Hematopoietic multipotent progenitor cell treated with erythropoietin and hydrocortisone succinate and interleukin-3 and kit ligand, for 15 days (in vitro differentiated cells): ENCODE data around the gene PRKCE.
"Not testable (repeated sequence)": the region's sequence is repeated elsewhere in the genome, so short reads cannot be mapped to it uniquely, and the experiment has no call there.

Experiments used
- DNase-seq: peaks from one replicate; pipeline ENCODE4 v3.0.0-alpha.2; 2015; ENCODE audit warnings: low spot score

Gene PRKCE

DNA sequence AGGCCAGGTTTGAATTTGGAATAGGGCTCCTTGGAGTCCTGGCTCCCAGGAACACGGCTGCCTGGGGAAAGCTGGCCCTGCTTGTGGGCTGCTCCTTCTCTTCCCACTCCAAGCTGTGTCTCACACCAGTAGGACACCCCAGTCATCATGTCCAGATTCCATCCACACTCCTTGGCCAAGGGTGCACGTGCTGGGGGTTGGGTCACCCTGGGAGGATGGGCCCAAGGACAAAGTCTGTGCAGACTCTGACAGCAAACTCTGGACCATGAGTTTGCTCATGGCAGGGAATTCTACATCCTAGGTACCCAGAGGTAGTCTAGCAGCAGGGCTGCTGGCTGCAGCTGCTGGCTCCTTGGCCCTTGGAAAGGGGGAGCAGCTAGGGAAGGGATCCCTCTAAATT lies 543.4 kb downstream of the PRKCE start:
- no peak for DNase-seq

DNA sequence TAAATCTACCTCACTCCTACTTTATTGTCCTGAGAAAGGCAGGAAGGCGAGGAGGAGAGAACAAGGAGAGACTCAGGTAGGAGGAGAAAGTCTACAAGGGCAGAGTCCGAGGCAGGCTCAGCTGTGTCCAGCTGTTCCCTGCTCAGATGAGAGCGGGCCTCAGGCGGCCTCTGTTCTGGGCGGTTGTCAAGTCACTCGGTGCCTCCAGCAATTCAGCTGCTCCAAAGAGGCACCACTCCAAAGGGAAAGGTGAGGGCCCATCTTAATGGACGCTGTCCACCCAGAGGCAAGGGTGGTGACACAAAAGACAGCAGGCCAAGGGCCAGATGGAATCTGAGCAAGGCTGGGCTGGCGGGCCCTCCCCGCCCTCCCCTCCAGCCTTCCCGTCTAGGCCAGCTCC lies 544.3 kb downstream of the PRKCE start:
- DNase-seq: no peak

DNA sequence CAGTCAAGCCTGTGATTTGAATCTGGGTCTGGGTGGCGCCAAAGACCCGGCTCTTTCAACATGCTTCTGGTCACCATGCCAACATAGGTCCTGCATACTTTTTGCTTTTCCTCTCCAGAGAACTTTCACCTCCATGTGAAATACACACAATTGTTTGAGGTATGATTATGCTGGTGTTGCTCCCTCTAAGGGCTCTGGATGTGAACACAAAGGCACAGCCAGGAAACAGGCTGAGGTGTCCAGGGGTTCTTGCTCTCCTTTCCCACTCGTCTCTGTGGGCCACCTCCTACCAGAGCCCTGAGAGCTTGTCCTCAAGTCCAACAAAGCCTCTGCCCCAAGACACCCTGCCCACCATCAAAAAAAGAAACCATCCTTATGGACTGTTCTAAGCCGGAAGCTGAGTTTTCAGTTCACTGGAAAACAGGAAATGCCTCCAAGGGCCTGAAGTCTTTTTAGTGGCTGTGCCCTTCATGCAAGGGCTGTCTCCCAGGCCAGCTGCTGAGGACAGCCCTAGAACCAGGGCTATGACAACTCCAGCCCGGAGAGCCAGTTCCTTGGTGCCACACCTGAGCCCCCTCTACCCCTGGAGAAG lies 545.5 kb downstream of the PRKCE start:
- DNase-seq: no peak

DNA sequence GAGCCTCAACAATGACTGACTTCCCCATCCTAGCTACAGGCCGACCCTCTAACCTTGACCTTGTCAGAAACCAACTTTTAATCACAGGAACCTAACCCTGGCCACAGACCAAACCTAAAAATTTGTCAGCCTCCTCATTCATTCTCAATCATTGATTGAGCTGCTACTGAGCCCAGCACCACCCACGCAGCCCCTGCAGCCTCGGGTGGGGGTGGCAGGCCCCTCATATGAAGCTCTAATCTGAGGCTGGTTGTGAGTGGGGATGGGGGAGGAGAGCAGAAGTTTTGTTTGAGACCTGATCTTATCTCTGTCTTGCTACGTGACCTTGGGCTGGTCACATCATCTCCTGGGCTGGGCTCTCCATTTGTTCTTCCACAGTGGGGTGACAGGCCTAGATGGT lies 546.2 kb downstream of the PRKCE start:
- DNase-seq: no peak

DNA sequence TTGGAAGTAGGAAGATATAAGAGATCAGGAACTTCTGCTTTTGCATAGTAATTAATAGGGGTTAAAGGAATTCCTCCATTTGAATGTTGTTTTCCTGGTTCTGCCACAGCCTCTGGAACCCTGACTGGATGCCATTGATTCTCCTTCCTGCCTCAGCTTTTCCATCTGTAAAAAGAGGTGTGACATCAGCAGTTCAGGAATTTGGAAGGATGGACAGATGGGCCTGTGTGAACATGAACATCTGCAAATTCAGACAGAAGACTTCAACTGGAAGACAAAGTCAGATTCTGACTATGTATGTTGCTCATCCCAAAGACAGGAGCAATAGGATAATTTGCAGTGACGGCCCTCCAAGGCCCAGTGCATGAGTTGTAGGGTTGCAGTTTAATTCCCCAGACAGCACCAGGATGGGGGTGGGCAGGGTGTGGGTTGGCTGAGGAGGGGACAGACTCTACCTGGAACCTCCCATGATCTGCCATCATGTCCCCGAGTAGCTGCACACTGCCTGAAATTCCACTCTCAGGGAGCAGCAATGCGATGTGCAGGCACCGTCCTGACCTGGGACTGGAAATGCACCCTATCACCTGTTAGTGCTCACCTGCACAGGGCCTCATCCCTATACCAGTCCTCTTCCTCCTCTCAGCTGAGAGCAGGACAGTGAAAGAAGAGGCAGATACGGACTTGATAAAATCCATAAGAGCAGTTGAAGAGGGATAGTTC lies 546.8 kb downstream of the PRKCE start:
- DNase-seq: no peak

DNA sequence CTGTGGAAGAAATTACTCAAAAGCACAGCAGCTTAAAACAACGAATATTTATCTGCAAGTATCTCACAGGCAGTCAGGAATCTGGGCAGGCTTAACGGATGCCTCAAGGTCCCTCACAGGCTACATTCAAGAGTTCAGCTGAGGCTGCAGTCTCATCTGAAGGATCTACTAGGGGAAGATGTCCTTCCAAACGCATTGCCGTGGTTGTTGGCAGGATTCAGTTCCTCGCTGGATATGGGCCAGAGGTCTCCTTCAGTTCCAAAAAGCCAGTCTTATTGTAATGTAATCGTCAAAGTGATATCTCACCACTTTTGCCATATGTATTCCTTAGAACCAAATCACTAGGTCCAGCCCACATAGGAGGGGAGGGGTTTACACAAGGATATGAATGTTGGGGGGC lies 547.5 kb downstream of the PRKCE start:
- no peak for DNase-seq

DNA sequence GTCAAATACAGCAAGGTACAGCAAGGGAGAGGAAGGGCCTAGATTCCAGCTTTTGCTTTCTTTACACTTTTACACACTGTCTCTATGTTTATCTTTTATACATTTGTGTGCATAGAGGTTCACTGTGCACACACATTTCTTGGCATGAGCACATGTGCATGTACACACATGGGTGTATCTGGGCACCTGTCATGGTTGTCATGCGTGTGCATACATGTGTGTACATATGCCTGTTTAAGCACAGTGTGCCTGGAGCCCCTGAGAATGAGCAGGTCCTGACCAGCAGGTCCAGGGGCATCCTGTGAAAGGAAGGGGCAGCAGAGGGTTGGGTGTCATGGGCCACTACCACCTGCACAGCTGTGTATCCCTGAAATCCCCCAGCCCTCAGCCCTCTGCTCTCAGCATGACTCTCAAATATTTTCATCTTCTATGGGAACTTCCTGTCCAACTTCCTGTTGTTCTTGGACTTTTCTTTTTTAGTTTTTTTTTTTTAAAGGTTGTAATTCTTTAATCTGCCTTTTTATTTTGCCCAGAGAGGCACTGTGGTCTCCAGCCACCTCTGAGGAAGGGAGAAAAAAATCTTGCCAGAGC lies 548.7 kb downstream of the PRKCE start:
- no peak for DNase-seq

DNA sequence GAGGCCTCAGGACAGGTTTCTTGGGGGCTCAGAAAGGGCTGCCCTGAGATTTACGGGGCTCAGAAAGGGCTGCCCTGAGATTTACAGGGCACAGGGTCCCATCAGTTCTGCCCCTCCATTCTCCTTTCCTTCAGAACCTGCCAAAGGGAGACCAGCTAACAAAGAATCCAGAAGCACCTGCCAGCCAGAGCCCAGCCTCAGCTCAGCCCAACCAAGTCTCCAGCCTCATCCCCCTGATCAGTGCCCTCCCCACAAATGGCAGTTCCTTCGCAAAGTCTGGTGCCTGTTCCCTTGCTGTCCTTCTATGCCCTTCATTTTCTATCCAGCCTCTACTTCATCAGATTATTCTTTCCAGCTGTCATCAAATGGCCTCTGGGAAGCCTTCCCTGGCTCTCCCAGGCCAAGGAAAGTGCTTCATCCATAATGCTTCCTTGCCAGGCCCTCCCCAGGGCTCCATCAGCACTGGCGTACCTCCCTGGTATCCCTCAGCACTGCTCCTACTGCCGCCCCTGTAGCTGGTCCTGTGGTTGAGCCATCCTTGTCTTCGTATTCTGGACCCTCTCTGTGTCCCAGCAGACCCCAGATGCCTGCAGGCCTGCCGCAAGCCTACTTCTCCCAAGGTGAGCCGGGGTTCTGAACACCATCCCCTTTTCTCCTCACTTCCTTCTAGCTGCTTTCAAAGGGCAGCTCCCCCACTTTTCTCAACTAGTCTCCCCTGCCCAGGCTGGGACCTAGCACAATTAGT lies 549.6 kb downstream of the PRKCE start:
- no peak for DNase-seq

DNA sequence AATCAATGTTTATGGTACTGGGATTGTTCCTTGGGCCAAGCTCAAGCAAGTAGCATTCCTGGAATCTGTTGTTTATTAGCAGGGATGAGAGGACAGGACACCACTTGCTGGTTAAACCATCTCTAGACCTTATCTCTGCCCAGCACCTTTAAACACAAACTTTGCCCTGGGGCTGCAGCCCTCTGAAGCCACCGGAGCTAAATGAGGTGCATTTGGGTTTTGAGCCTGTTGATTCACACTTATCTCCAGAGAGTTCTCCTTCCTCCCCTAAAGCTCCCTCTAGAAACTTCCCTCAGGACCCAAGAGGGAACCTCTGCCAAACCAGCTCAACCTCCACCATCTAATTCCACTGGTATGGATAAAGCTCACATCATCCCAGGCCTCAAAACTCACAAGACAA lies 551.0 kb downstream of the PRKCE start:
- DNase-seq: no peak

DNA sequence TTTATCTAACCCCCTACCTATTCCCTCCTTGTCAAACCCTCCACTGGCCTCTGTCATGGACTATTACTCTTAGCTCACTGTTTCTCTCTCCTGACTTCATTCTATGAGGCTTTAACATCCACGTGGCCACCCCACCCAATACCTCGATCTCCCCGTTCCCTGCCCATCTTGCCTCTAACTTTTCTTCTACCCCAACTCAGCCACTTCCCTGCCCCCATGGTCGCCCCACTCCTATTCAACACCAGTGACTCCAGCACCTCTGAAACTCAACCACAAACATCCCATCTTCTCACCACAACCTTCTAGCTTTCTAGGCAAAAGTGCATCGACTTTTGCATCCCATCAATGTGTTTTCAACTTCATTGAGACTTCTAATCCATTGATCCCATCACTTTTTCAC lies 551.5 kb downstream of the PRKCE start:
- no peak for DNase-seq

DNA sequence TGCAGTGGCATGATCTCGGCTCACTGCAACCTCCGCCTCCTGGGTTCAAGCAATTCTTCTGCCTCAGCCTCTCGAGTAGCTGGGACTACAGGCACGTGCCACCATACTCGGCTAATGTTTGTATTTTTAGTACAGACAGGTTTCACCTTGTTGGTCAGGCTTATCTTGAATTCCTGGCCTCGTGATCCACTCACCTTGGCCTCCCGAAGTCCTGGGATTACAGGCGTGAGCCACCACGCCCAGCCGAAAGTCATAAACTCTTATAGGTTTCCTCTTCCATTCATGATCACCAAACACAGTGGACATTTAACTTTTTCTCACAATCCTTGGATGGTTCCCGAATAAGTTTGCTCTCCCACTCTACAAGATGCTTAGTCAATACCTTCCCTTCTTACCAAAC lies 552.2 kb downstream of the PRKCE start:
- DNase-seq: not testable (repeated sequence)

DNA sequence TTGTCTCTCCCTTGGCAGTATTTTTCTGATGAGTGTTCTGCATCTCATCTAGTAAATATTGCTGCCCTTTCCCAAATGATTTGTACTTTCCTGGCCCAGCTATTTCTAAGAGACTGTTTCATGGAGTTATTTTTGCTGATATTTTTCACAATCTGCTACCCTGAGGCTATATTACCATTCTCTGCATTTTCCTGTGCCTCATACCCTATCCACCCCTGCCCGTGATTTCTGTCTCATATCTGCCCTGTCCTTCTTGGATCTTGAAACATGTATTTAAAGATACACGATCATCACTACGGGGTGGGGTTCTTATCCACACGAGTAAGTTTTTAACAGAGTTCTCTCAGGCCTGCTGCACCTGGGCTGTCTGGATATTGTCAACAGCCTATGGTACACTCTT lies 556.1 kb downstream of the PRKCE start:
- no peak for DNase-seq

DNA sequence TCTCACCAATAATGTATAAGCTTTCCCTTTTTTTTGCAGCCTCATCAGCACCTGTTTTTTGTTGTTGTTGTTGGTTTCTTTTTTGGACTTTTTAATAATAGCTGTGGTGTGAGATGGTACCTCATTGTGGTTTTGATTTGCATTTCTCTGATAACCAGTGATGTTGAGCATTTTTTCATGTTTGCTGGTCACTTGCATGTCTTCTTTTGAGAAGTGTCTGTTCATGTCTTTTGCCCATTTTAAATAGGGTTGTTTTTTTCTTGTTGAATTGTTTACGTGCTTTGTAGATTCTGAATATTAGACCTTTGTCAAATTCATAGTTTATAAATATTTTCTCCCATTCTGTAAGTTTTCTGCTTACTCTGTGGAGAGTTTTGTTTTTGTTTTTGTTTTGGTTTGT lies 557.3 kb downstream of the PRKCE start:
- DNase-seq: no peak

DNA sequence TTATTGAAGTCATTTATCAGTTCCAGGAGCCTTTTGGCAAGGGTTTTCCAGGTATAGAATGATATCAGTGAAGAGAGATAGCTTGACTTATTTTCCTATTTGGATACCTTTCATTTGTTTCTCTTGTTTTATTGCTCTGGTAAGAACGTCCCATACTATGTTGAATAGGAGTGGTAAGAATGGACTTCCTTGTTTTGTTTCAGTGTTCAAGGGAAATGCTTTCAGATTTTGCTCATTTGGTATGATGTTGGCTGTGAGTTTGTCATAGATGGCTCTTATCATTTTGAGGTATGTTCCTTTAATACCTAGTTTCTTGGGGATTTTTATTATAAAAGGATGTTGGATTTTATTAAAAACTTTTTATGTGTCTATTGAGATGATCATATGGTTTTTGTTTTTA lies 558.6 kb downstream of the PRKCE start:
- no peak for DNase-seq

DNA sequence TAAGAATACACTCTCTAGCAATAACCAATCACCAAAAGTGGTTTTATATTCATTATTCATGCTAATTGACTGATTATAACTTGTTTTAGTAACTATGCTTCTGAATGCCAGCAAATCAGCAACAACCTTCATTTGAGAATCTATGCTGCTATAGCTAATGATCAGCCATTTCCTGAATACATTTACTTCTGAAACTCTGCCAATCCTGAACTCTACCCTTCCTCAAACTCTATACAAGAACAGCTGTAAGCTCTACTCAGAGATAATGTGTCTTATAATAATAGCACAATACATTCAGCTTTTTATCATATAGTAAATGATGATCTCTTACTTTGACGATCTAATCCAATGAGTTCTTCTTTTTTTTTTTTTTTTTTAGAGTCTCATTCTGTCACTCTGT lies 560.0 kb downstream of the PRKCE start:
- no peak for DNase-seq

DNA sequence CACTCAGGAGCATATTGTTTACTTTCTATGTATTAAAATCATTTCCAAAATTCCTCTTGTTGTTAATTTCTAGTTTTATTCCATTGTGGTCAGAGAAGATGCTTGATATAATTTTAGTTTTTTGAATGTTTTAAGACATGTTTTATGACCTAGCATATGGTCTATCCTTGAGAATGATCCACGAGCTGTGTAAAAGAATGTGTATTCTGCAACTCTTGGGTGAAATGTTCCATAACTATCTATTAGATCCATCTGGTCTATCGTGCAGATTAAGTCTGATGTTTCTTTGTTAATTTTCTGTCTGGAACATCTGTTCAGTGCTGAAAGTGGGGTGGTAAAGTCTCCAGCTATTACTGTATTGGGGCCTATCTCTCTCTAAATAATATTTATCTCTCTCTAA lies 562.4 kb downstream of the PRKCE start:
- DNase-seq: no peak

DNA sequence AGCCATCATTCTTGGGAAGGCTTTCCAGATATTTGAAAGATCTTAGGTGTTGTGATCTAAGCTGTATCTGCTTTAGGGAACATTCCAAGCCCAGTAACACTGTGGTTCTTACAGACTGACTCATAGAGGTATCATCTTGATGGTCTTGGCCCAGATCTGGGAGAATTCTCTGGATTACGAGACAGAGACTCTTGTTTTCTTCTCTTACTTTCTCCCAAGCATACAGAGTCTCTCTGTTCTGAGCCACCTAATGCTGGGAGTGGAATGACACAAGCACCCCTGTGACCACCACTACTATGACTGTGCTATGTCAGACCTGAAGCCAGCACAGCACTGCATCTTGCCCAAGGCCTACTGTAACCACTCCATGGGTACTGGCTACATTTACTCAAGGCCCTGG lies 564.7 kb downstream of the PRKCE start:
- DNase-seq: no peak

DNA sequence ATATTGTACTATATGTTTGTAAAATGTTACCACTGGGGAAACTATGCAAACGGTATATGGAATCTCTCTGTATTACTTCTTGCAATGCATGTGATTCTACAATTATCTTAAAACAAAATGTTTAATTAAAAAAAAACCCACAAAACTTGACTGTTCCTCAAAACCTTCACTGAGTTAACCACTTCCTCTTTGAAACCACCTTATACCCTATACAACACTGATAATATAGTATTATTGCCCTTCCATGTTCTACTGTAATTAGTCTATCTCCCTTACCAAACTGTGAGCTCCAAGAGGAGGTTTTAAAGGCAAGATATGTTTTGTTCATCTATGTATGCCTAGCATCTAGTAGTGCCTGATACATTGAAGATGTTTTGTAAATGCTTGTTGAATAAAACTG lies 572.0 kb downstream of the PRKCE start:
- not testable (repeated sequence) for DNase-seq

DNA sequence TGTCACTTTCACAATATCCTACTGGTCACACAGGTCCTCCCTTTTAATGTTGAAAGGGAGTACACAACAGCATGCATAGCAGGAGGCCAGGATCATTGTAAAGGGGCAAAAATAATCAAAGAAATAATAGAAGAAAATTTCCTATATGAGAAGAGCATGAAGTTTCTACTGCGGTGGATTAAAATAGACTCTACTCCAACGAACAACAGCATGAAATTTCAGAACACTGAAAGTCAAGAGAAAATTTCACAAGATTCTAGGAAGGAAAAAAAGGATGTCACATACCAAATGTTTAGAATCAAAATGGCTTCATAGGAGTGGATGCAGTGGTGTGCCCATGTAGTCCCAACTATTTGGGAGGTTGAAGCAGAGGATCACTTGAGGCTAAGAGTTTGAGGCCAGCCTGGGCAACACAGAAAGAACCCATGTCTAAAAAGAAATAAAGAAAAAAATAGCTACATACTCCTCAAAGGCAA lies 573.7 kb downstream of the PRKCE start:
- no peak for DNase-seq

DNA sequence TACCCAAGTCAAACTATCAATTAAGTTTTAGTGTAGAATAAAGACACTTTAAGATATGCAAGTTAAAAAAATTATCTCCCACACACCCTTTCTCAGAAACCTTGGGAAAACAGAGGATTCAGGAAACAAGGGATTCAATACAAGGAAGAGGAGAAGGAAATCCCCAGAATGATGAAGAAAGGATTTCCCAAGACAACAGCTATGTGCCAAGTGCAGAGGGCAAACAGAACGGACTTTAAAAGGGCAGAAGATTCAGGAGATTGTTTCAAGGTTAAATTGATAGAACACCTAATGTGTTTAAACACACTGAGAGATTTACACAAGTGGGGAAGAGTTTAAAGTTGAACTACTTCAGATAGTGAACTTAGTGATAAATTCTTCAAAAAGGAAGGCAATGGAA lies 574.3 kb downstream of the PRKCE start:
- no peak for DNase-seq

DNA sequence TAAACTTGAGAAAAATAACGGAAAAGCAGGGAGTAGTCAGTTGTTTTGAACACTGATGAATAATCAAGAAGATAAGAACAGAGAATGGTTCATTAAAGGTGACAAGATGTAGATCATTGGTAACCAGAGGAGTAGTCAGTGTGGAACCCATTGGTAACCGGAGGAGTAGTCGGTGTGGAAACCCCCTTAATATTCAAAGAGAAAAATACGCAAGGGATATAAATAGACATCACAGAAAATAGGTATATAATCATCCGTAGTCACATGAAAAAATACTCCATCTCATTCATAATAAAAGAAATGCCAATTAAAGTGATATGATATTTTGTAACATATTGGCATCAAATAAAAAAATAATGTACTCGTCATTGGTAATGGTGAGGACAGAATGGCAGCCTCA lies 575.1 kb downstream of the PRKCE start:
- no peak for DNase-seq

DNA sequence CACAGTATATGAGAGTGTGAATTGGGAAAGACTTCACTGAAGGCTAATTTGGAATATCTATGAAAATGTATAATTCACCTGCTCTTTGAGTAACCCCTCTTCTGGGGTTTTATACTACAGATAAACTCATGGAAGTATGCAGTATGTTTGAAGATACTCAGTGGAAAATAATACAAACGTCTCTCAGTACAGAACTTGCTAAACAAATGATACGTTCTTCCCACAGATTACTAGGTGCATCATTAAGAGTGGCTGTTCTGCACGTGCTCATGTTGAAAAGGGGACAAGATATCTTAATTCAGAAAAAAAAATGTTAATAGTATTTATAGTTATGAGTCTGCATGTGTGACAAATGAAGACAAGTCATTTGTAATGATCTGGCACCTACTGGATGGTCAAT lies 575.5 kb downstream of the PRKCE start:
- DNase-seq: no peak

DNA sequence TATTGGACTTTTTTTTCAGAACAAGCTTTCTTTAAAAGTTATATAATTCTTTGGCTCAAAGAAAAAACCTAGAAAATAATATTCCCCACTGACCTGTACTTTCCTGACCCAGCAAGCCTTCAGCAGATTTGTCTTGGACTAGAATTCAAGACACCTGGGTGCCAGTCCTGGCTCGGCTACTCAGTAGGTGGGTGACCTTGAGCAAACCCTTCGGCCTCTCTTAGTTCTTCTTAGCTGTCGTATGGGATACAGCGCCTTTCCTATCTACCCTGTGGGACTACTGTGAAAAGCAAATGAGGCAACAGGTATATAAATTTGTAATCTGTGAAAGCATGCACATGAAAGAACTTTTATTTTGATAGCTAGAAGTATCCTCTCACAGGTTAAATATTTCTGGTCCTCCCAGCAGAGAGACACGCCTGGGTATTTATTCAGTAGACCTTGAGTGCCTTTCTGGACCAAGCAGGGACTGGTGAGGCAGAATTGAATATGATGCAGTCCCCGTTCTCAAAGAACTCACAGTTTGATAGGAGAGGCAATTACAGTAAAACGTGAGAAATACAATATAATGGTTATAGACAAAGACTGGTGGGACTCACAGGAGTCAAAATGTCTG lies 576.3 kb downstream of the PRKCE start:
- DNase-seq: no peak
